ENCODE measurements around the gene RBM17.
A peak's percentile ranks its signal among the peaks of the same experiment; 100 is the strongest.
"Not testable (repeated sequence)": the region's sequence is repeated elsewhere in the genome, so short reads cannot be mapped to it uniquely, and the experiment has no call there.

Gene RBM17, protein sequence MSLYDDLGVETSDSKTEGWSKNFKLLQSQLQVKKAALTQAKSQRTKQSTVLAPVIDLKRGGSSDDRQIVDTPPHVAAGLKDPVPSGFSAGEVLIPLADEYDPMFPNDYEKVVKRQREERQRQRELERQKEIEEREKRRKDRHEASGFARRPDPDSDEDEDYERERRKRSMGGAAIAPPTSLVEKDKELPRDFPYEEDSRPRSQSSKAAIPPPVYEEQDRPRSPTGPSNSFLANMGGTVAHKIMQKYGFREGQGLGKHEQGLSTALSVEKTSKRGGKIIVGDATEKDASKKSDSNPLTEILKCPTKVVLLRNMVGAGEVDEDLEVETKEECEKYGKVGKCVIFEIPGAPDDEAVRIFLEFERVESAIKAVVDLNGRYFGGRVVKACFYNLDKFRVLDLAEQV

DNA sequence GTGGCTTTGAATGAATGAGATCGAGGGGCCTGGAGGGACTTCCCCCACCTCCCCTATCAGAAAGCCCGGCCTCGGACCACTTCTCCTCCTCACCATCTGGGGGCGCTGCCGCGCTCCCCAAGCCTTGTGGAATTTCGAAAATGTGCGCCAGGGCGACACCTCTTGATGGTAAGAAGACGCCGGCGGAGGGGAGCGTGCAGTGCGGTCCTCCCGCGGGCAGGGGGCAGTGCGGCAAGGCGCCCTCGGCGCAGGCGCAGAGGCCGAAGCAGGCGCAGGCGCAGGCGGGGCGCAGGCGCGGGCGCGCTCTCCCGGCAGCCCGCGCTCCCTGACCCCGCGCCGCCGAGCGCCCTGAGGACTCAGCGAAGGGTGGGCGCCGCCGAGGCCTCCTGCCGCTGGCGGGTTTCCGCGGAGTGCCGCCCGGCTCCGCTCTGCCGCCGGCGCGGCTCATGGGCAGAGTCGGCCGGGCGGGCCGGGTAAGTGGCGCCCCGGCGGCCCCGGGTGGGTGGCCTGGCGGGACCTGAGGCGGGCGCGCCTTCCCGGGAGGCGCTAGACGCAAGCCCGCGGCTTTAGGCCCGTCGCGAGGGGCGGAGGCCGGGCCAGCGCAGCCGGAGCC is at the start of gene RBM17:
Gene RBM17, plus strand, starts transcription at position 314 of the 613 bp plus-strand sequence. CDS start 8,032 bp downstream, outside the sequence.
- peak; percentile 46 to 95 (median 88) for DNase-seq

GRCh38 chr10:6039711-6040110 is 49.1 kb upstream of the RBM17 start:
- no peak for DNase-seq

DNA sequence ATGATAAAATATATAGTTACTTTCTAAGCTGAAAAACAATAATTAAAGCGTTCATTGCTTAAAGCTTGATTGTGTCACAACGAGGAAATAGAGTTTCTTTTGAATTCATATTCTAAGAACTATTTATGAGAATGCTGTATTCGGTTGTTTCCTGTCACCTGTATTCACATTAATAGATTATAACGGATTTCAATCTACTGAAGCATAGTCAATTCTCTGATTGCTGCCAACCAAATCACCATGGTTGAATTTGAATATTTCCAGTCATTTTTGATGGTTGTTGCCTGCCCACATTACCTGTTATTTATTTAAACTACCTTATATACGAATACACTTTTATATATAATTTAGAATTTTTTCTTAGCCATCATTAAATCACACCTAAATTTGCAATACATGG is 48.6 kb upstream of the RBM17 start:
- DNase-seq: no peak

GRCh38 chr10:6043377-6043776 is 45.5 kb upstream of the RBM17 start:
- not testable (repeated sequence) for DNase-seq

DNA sequence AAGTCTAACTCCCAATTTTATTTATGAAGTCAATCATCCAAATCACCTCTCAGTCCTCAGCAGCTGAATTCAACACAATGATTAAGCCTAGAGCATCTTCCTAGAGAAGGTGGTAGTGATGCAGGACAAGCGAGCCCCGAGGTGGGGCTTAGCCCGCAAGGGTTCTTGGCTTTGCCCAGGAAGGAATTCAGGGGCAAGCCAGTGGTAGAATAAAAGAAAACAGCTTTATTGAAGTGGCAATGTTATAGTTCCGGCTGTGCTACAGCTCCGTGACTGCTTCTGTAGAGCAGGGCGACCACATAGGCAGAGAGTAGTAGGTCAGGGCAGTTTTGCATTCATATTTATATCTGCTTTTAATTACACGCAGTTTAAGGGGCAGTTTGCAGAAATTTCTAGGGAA is 44.8 kb upstream of the RBM17 start:
- DNase-seq: no peak

DNA sequence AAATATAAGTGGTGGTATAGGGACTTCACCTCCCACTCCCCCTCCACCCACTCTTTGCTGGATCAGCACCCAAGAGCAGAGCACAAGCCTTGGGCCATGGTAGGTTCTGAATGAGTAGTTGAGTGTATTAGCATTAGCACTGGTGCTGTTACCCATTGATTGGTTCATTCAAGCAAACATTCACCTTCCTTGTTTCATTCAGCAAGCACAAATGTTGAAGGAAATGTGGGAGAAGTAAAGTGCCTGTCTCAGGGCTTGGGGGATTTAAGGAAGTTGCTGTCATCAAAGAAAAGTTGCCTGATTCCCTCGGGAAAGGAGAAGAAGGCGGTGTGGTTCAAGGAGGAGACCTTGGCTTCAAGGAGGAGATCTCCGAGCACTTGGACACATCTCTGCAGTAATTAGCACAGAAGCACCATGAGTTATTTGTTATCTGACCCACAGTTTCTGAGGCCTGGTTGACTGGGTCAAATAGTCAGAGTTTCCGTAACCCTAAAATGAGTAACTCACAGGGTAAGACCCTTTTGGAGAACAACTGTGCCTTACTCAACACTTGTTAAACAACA is 44.0 kb upstream of the RBM17 start:
- no peak for DNase-seq

DNA sequence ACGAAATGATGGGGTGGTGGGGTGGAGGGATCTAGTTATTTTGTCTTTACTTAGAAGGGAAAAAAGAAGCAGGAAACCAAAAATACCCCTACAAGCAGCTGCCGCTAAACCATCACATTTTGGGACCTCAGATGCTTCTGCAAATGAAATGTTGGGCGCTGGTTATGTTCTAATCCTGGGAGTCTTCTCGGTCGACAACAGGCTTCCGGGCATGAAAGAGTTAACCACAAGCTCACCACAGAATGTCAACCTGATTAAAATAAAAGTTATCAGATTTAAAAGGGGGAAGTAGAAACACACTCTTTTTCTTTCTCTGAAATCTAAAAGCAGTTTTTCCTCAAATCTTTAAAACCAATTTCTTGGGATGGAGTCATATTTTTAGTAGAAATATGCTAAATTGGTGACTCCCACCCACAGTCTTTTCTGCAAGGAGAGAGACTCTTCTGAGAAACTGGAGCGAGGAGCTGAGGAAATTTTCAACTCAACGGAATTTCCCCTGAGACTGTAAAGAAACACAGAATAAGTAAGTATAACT is 43.5 kb upstream of the RBM17 start:
- no peak for DNase-seq

DNA sequence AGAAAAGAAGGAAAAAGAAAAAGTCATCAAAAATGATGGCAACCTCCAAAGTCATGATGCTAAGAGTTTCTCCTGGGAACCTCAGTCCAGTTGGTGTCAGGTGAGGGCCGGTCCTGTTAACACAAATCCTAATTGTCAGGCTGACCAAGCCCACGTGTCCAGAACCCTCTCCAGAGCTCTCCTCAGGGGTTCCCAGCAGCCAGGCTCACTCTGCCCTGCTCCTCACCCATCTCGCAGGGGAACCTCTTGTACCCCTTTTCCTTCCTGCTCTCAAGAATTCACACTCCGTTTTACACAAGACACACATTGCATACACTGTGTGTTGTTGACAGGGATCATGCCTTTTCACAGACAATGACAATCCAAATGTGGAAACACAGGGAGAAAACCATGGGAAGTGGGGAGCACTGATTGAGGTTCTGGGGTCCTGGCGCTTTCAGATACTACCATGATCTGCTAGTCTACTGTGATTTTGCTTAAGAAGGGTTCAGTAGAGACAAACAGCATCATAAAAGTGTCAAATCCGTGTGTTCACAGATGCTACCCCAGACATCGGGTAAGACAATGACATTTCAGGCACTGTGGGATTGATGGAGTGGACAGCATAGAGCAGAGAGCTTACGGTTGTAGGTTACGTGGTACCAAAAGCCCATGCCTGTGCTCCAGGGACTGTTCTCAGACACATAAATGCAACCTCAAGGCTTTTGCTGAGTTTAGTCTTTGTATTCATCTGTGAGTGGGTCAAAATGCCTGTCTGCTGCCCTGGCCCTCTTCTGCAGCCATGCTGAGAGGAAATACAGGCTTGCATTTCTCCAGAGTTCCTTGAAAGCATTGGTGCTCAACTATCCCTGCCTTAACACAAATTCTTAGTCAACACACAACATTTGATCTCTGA is 42.7 kb upstream of the RBM17 start:
- no peak for DNase-seq

DNA sequence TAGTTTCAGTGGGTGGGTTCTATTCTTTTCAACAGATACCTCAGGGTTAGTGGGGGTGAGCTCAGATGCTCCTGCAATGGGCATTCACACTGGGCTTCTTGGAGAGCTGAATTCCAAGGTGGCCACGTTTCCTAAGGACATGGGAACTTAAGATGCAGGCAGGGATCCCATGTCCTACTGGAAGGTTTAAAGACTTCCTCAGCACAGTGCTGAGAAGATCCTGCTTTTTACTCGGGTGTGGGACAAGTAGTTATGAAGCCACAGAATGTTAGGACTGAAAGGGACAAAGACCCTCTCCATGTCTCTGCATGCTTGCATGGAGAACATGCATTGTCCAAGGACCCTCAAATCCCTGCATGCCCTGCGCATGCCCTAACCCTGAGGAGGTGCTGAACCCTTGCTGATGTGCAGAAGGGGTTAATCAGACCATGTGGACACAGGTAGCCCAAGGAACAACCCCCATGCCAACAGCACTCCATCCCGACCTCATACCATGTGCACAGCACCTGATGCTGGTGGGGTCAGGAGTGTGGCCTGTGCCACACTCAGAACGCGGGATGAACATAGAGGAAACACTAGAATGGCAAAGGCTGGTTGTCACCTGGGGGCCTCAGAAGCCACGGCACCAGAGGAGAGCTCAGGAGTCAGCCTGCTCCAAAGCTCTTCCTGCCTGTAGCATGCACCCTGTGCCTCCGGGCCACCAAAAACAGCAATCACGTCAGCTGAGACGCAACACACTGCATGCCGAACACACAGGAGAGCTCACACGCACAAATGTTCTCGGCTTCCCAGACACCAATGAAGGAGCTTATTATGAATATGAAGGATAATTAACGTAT is 41.8 kb upstream of the RBM17 start:
- no peak for DNase-seq

DNA sequence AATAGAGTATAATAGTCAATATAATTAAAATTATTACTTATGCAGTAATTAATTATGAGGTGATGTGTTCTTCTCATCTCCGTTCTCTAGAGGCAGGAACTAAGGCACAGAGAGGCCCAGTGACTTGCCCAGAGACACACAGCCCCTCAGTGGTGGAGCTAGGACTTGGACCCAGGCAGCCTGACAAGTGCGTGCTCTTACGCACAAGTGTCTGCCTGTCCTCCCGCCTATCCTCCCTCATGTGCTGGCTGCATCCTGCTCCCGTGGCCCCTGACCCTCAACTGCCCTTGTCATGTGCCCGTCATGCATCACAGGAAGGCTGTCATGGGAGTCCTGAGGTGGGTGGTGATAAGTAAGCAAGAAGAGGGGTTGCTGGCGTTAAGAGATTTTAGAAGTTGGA is 41.0 kb upstream of the RBM17 start:
- DNase-seq: no peak

- no peak for DNase-seq
Measured at GRCh38 chr10:6048281-6049030, 40.4 kb upstream of the RBM17 start.

- DNase-seq: no peak
Measured at GRCh38 chr10:6049031-6049400, 39.8 kb upstream of the RBM17 start.

GRCh38 chr10:6050801-6051445 is 37.9 kb upstream of the RBM17 start:
- DNase-seq: peak in 4 of 14 donors; percentile 10 to 21 (median 19)

- DNase-seq: no peak
Measured at GRCh38 chr10:6052247-6053221, 36.3 kb upstream of the RBM17 start.

GRCh38 chr10:6053303-6053702 is 35.5 kb upstream of the RBM17 start:
- DNase-seq: no peak

GRCh38 chr10:6053816-6054631 is 34.8 kb upstream of the RBM17 start:
- no peak for DNase-seq

GRCh38 chr10:6054884-6055283 is 34.0 kb upstream of the RBM17 start:
- no peak for DNase-seq

DNA sequence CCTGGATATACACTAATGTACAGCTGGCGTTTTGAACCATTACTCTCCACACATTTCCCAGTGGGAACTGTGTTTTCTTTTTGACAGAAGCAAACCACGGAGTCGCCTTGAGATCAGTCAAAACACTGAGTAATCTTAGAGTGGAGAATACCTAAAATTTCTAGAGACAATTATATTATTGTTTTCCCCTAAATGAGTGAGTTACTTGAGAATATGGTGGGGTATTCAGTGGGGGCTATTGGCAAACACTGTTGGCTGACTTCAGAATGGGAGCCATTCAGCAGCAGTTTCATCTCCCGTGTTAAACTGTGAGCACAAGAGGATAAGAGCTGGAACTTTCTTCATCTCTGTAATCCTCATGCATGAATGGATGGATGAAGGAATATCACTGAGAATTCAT is 32.9 kb upstream of the RBM17 start:
- no peak for DNase-seq
